Skeletal muscle tissue (tissue), 4 donors: ENCODE measurements around the gene SURF2. TPM values are rescaled to one million over a fixed set of nuclear protein-coding genes. Genes with fewer than 3 reads are reported as not detected.

Experiments used
- H3K27ac ChIP-seq: one replicate; pipeline ENCODE4 v1.7.0; 2013; ENCODE audit warnings: mild to moderate bottlenecking, low read depth, low read length, inconsistent platforms
- H3K27me3 ChIP-seq, 3 donors: one replicate each; pipeline ENCODE4 v1.7.0; 2013; ENCODE audit warnings: low read length in 3 of 3; ENCODE audit not compliant: control insufficient read depth in 3 of 3, insufficient read depth in 3 of 3
- H3K36me3 ChIP-seq, 3 donors: one replicate each; pipeline ENCODE4 v1.7.0; 2013; ENCODE audit warnings: low read length in 3 of 3; ENCODE audit not compliant: control insufficient read depth in 3 of 3, insufficient read depth in 3 of 3
- H3K4me1 ChIP-seq, 3 donors: one replicate each; pipeline ENCODE4 v1.7.0; 2013; ENCODE audit warnings: low read length in 3 of 3, mild to moderate bottlenecking in 3 of 3; ENCODE audit not compliant: control insufficient read depth in 3 of 3, insufficient read depth in 3 of 3
- H3K4me3 ChIP-seq, 3 donors: one replicate each; pipeline ENCODE4 v1.7.0; 2013; ENCODE audit warnings: low read length in 3 of 3
- H3K9ac ChIP-seq, 3 donors: one replicate each; pipeline ENCODE4 v1.7.0; 2013; ENCODE audit warnings: low read length in 3 of 3, mild to moderate bottlenecking in 3 of 3, moderate library complexity in 2 of 3, low read depth in 1 of 3
- H3K9me3 ChIP-seq, 3 donors: one replicate each; pipeline ENCODE4 v1.7.0; 2013; ENCODE audit warnings: low read length in 3 of 3; ENCODE audit not compliant: control insufficient read depth in 3 of 3
- total RNA-seq: library from RNA; depleted of rRNA; stranded (reverse); fragments of >200 nt; gene quantifications from one replicate; pipeline ENCODE4 v1.2.3, GENCODE V29; 2014
- donor health status: Osteomylitis.

Gene SURF2
- total RNA-seq, 1 donor from 2014 or later: 12.5 TPM

DNA sequence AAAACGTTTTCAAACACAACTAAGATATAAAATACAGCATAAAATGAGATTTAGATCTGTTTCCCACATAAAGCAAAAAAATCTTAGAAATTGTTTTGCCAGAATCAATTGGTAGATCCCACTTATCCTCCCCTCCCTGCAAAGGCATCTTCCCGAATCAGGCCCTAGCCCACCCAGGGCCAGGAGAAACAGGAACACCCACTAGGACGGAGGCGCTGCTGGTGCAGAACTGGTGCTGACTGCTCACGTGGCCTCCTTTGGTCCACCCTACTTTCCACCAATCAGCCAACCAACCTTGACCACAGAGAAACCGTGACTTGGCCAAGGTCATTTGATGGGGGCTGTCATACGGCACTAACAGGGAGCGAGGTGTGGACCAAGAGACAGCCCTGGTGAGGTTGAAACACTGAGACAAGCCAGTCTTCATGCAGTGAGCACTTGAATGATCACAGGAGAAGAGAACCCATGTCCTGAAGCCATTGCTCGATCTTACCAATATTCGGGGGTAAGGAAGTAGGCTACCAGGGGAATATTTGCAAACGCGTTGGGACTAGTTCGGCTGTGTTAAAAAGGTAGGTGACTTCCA is 5.2 kb downstream of the SURF2 start:
- no peaks in the 10 kb centered on the region for H3K27me3 ChIP-seq
- H3K9me3 ChIP-seq: no peaks in the 10 kb centered on the region
- H3K4me1 ChIP-seq: peaks cover 11 to 24% (median 20%) of the 10 kb centered on the region in 3 donors
- no peak overlapping the region for H3K9ac ChIP-seq
- H3K27ac ChIP-seq: no peak overlapping the region
- peaks cover 63 to 65% (median 63%) of the 10 kb centered on the region in 3 donors for H3K36me3 ChIP-seq
- no peak overlapping the region for H3K4me3 ChIP-seq

DNA sequence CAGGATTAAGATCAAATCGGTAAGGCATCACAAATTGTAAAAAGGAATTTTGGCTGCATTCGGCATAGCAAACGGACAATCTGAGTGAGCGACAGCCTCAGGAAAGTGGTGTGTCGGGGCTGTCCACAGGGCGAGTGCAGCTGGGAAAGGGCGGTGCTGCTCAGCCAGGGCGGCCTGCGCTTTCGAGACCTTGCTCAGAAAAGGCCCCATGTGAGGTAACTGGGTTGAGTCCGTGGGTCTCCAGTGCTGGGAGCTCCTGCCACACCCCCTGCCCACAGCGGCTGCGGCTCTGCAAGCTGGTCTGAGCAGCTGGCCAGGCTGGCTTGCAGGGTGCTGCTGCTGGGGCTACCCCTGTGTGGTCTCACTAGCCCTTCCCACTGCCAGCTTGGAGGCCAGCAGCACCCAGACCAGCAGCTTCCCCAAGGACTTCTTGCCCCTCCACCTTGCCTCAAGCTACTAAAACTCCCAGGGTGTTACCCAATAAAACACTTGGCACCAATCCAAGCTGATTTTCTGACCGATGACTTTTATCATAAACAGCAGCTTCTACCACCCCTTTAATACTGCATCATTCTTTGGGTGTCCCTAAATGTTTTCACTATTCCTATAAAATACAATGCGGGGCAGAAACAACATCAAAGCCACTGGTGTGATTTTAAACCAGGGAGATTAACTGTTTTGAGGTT is 6.2 kb downstream of the SURF2 start:
- peaks cover 68 to 72% (median 70%) of the 10 kb centered on the region in 3 donors for H3K36me3 ChIP-seq
- no peaks in the 10 kb centered on the region for H3K27me3 ChIP-seq
- peak overlapping the region in 1 of 3 donors; percentile 21 for H3K9ac ChIP-seq
- no peaks in the 10 kb centered on the region for H3K9me3 ChIP-seq
- H3K27ac ChIP-seq: no peak overlapping the region
- H3K4me1 ChIP-seq: peaks cover 6 to 21% (median 16%) of the 10 kb centered on the region in 3 donors
- H3K4me3 ChIP-seq: no peak overlapping the region

DNA sequence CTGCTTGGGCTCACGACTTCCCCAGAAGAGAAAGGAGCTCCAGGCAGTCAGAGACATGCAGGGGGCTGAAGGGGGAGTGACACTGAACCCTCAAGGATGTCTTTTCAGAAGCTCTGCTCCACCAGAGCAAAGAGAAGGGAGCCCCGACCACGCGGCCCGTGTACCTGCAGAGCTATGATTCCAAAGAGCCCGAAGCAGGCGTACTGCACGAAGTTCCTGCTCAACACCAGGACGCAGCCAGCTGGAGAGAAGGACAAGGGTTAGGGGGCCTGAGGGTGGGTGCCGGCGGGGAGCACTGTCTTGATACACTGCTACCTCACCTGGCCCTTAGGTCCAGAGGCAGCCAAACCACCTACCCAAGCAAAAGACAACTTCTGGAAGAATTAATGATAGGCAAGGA is 10.1 kb downstream of the SURF2 start:
- Histone ChIP-seq H3K9ac (no peak overlapping the region), H3K27ac (no peak overlapping the region), H3K4me3 (no peak overlapping the region), H3K27me3 (no peaks in the 10 kb centered on the region), H3K36me3 (peaks cover 50 to 62% (median 55%) of the 10 kb centered on the region in 3 donors), H3K4me1 (peaks cover 39 to 45% (median 44%) of the 10 kb centered on the region in 3 donors), H3K9me3 (no peaks in the 10 kb centered on the region)

DNA sequence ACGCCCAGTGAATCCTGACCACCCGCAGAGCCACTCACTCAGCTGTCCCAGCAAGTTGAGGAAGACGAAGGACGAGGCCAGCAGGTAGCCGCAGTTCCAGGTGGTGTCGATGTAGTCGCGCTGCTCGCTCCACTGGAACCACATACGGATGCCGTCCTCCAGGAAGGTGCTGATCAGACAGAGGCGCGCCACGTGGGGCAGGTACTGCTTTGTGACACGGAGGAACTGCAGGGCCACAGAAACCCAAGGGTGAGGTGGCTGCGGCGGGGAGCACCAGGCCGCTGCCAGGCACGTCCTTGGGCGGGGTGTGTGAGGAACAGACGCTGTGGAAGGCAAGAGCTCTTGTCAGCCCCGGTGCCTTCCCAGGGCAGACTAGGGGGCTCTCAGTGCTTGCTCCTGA is 10.9 kb downstream of the SURF2 start:
- Histone ChIP-seq H3K9me3 (no peaks in the 10 kb centered on the region), H3K27me3 (no peaks in the 10 kb centered on the region), H3K4me3 (no peak overlapping the region), H3K9ac (no peak overlapping the region), H3K27ac (no peak overlapping the region), H3K4me1 (peaks cover 47 to 52% (median 51%) of the 10 kb centered on the region in 3 donors), H3K36me3 (peaks cover 42 to 56% (median 48%) of the 10 kb centered on the region in 3 donors)

DNA sequence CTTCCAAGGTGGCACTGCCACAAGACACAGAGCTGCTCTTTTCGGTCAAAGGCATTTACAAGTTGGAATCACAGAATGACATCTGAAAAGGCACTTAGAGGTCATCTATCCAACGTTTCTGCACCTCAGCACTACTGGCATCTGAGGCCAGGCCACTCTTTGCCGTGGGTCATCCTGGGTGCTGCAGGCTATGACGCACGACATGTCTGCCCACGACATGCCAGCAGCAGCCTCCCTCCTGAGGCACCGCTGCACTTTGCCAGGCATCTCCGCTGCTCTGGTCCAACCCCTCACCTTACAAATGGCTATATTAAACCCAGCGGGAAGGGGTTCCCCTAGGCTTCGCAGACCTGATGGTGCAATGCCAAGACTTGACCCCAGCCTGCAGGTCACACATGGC is 11.4 kb downstream of the SURF2 start:
- Histone ChIP-seq H3K4me1 (peaks cover 53 to 58% (median 57%) of the 10 kb centered on the region in 3 donors), H3K9me3 (no peaks in the 10 kb centered on the region), H3K27ac (no peak overlapping the region), H3K4me3 (peak overlapping the region in 2 of 3 donors; percentile 9 to 35), H3K36me3 (peaks cover 41 to 52% (median 42%) of the 10 kb centered on the region in 3 donors), H3K27me3 (no peaks in the 10 kb centered on the region), H3K9ac (peak overlapping the region; percentile 2 to 68 (median 30))

DNA sequence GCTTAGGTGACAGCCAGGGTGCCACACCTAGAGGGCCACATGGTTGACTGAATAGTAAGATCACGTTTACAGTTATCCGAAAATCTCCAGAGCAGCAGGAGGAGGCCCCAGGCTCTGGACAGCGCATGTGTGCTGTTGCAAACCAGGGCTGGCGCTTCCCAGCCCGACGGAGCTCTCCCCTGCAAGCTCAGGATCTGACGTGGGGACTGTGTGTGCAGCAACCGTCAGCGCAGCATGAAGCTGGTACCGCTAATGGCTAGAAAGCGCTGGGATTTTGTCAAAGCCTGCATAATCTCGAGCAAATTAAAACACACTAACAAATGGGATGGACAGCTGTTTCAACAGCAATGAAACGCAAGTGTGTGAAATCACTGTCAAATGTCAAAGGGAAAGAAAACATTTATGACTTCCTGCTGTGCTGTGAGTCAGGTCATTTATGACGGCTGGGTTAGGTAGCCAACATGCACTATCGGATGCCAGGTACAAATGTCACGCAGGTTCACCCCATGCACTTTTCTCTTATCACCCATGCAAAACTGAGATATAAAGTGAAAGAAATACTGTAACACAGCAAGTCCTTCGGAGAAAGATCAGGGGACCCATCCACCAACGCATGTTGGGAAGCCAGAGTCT is 12.0 kb downstream of the SURF2 start:
- H3K4me1 ChIP-seq: peaks cover 57 to 64% (median 62%) of the 10 kb centered on the region in 3 donors

DNA sequence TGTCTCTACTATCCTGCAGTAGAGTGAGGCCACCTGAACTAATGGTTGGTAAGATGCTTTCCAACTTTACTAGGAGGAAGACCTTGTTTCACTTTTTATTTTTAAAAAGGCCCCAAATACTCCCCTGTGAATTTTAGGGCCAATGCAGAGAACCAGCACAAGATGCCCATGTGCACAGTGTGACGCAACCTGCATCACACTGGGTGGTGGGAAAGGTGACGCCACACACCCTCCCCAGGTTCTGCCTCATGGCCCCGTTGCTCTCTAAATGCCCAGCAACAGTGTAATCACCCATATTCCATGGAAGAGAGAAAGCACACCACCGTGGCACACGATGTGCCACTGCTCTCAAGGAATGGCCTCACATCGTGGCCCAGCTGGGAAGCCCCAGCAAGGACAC is 13.1 kb downstream of the SURF2 start:
- no peaks in the 10 kb centered on the region for H3K9me3 ChIP-seq
- no peak overlapping the region for H3K4me3 ChIP-seq
- no peak overlapping the region for H3K27ac ChIP-seq
- H3K27me3 ChIP-seq: no peaks in the 10 kb centered on the region
- H3K4me1 ChIP-seq: peaks cover 61 to 66% (median 64%) of the 10 kb centered on the region in 3 donors
- H3K9ac ChIP-seq: peak overlapping the region in 2 of 3 donors; percentile 20 to 40
- H3K36me3 ChIP-seq: peaks cover 30 to 38% (median 31%) of the 10 kb centered on the region in 3 donors

More for the DNA sequence above, 12.0 kb downstream of the SURF2 start:
- H3K4me3 ChIP-seq: peak overlapping the region in 2 of 3 donors; percentile 9 to 35
- peaks cover 38 to 47% (median 39%) of the 10 kb centered on the region in 3 donors for H3K36me3 ChIP-seq
- H3K27ac ChIP-seq: no peak overlapping the region
- H3K27me3 ChIP-seq: no peaks in the 10 kb centered on the region
- peak overlapping the region; percentile 2 to 68 (median 30) for H3K9ac ChIP-seq
- no peaks in the 10 kb centered on the region for H3K9me3 ChIP-seq

DNA sequence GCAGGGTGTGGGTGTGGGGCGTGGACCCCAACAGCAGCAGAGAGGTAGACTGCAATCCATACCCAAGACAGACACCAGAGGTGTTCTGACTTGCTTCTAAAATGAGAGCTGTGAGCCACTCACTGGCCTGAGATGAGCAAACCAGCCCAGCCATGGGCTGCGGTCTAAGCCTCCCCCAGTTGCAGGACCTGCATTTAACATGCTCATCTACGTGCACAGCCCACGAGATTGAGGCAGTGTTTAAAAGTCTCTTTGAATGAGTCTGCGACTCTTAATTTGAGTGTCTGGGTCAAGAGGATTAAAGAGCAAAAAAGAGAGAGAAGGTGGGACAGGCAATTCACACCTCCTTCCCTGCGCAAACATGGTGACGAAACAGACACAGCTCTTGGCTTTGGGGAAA is 13.6 kb downstream of the SURF2 start:
- Histone ChIP-seq H3K9me3 (no peaks in the 10 kb centered on the region), H3K4me3 (no peak overlapping the region), H3K9ac (peak overlapping the region in 2 of 3 donors; percentile 20 to 40), H3K4me1 (peaks cover 62 to 71% (median 69%) of the 10 kb centered on the region in 3 donors), H3K27me3 (no peaks in the 10 kb centered on the region), H3K36me3 (peaks cover 27 to 34% (median 27%) of the 10 kb centered on the region in 3 donors), H3K27ac (no peak overlapping the region)

DNA sequence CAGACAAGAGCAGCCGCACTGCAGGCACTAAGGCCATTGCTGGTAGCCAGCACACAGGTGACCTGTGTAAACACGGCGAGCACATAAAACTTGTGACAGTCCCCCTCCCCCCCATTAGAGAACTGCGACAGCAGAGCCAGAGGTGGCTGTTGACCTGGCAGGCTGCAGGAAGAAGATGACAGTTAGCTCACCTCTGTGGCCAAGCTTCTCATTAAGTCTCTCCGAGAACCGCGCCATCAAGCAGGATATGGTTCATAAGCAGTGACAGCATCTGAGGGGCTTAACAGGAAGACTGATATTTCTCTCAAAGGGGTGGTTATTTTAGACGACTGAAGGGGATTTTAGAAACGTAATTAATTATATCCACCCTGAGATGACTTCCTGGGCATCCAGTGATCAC is 14.3 kb downstream of the SURF2 start:
- Histone ChIP-seq H3K9me3 (no peaks in the 10 kb centered on the region), H3K27ac (no peak overlapping the region), H3K4me3 (no peak overlapping the region), H3K9ac (peak overlapping the region; percentile 7 to 60 (median 40)), H3K4me1 (peaks cover 65 to 74% (median 71%) of the 10 kb centered on the region in 3 donors), H3K36me3 (peaks cover 21 to 27% (median 21%) of the 10 kb centered on the region in 3 donors), H3K27me3 (no peaks in the 10 kb centered on the region)
